H1 (cell line): Measurements from ENCODE around the gene ZNRF2. TPM values are rescaled to one million over a fixed set of nuclear protein-coding genes. Genes with fewer than 3 reads are reported as not detected.

Source experiments
- CTCF ChIA-PET: fragments of 300-600 bp; sonication (Branson Sonifier 250); formaldehyde crosslinking; loops from one replicate; lab custom pipeline; 2021; ENCODE audit not compliant: partially characterized antibody; lab: Charles Lee
- POLR2A ChIA-PET: fragments of 300-600 bp; sonication (Branson Sonifier 250); formaldehyde crosslinking; loops from one replicate; lab custom pipeline; 2021; ENCODE audit warnings: inconsistent platforms; ENCODE audit not compliant: partially characterized antibody; lab: Charles Lee
- DNase-seq, 2 experiments: peaks; one replicate each; pipeline versions ENCODE4 v3.0.0 to v3.0.0-alpha.2; 2010 to 2022; ENCODE audit warnings: low spot score in 2 of 2, low read depth in 1 of 2, mixed read lengths in 1 of 2
- FAIRE-seq: peaks from 2 replicates; lab custom pipeline; 2011; peaks lifted over from hg19 to GRCh38; lab: Jason Lieb, UNC
- H2AFZ ChIP-seq: 2 replicates; pipeline ENCODE4 v1.8.1; 2012; ENCODE audit warnings: low read length, inconsistent platforms
- H2AK5ac ChIP-seq: 2 replicates; pipeline ENCODE4 v1.6.1; 2013; ENCODE audit warnings: low read depth, low read length
- H2BK120ac ChIP-seq: replicated peaks from 2 replicates; pipeline ENCODE3; 2013; ENCODE audit warnings: low read depth, low read length, inconsistent platforms
- H2BK12ac ChIP-seq: 2 replicates; pipeline ENCODE4 v1.6.1; 2013; ENCODE audit warnings: low read depth, low read length
- H2BK15ac ChIP-seq: 2 replicates; pipeline ENCODE4 v1.6.1; 2013; ENCODE audit warnings: low read length
- H2BK20ac ChIP-seq: 2 replicates; pipeline ENCODE4 v1.6.1; 2013; ENCODE audit warnings: low read length
- H2BK5ac ChIP-seq: 2 replicates; pipeline ENCODE4 v1.6.1; 2013; ENCODE audit warnings: low read depth, low read length
- H3K14ac ChIP-seq: 2 replicates; pipeline ENCODE4 v1.6.1; 2013; ENCODE audit warnings: inconsistent platforms; ENCODE audit not compliant: insufficient read length
- H3K18ac ChIP-seq: 2 replicates; pipeline ENCODE4 v1.6.1; 2013; ENCODE audit warnings: low read length; ENCODE audit errors: extremely low read depth
- H3K23ac ChIP-seq: 2 replicates; pipeline ENCODE4 v1.6.1; 2013; ENCODE audit warnings: inconsistent platforms; ENCODE audit not compliant: insufficient read length
- H3K23me2 ChIP-seq: 2 replicates; pipeline ENCODE4 v1.6.1; 2013; ENCODE audit warnings: low read depth, low read length
- H3K27ac ChIP-seq: 2 replicates; pipeline ENCODE4 v1.6.1; 2011; ENCODE audit warnings: low read depth, low read length, inconsistent platforms
- H3K27me3 ChIP-seq, 4 experiments: replicated peaks in 1 of 4; 1 replicate in 1 of 4; 2 replicates in 3 of 4; pipeline versions ENCODE4 v1.6.1 to v1.8.1; 2011 to 2013; ENCODE audit warnings: low read length in 3 of 4, mild to moderate bottlenecking in 3 of 4, inconsistent platforms in 2 of 4, mixed read lengths in 2 of 4, moderate library complexity in 1 of 4; ENCODE audit not compliant: control insufficient read depth in 3 of 4, insufficient read depth in 3 of 4; ENCODE audit errors: extremely low read depth in 1 of 4
- H3K36me3 ChIP-seq, 4 experiments: 2 replicates each; pipeline versions ENCODE4 v1.6.1 to v1.8.1; 2011 to 2013; ENCODE audit warnings: mild to moderate bottlenecking in 4 of 4, low read length in 3 of 4, moderate library complexity in 2 of 4, control low read depth in 1 of 4, inconsistent platforms in 1 of 4; ENCODE audit not compliant: insufficient read depth in 4 of 4, control insufficient read depth in 2 of 4
- H3K4ac ChIP-seq: replicated peaks from 2 replicates; pipeline ENCODE3; 2013; ENCODE audit warnings: low read length, low read depth, mixed read lengths, inconsistent platforms; ENCODE audit not compliant: insufficient read length
- H3K4me1 ChIP-seq, 4 experiments: replicated peaks in 1 of 4; 1 replicate in 1 of 4; 2 replicates in 3 of 4; pipeline versions ENCODE4 v1.6.1 to v1.8.1; 2011 to 2013; ENCODE audit warnings: low read length in 3 of 4, inconsistent platforms in 2 of 4, mixed read lengths in 1 of 4; ENCODE audit not compliant: insufficient read depth in 4 of 4, control insufficient read depth in 3 of 4
- H3K4me2 ChIP-seq, 2 experiments: 2 replicates each; pipeline versions ENCODE4 v1.6.1 to v1.8.1; 2011 to 2013; ENCODE audit warnings: low read depth in 2 of 2, low read length in 2 of 2, control low read depth in 1 of 2, inconsistent platforms in 1 of 2, mild to moderate bottlenecking in 1 of 2; ENCODE audit not compliant: insufficient read depth in 1 of 2
- H3K4me3 ChIP-seq, 4 experiments: fragments of 200-600, 300-600 bp in 1 of 4; sonication (generic), shearing (Covaris generic), sonication (Bioruptor Twin) in 1 of 4; 2 replicates each; pipeline versions ENCODE4 v1.5.1 to v1.8.1; 2011 to 2016; ENCODE audit warnings: low read length in 4 of 4, low read depth in 3 of 4, control low read depth in 2 of 4, inconsistent platforms in 2 of 4, mild to moderate bottlenecking in 2 of 4, mixed read lengths in 1 of 4, moderate library complexity in 1 of 4; ENCODE audit not compliant: insufficient read depth in 2 of 4; ENCODE audit errors: extremely low read depth in 1 of 4
- H3K56ac ChIP-seq: replicated peaks from 2 replicates; pipeline ENCODE3; 2013; ENCODE audit warnings: low read depth, mild to moderate bottlenecking, mixed read lengths, low read length, inconsistent platforms; ENCODE audit not compliant: insufficient read length
- H3K79me1 ChIP-seq: 2 replicates; pipeline ENCODE4 v1.6.1; 2013; ENCODE audit warnings: low read depth, low read length, control low read depth
- H3K79me2 ChIP-seq, 2 experiments: 2 replicates each; pipeline versions ENCODE4 v1.6.1 to v1.8.1; 2012 to 2013; ENCODE audit warnings: low read length in 2 of 2, mild to moderate bottlenecking in 2 of 2, inconsistent platforms in 1 of 2; ENCODE audit not compliant: insufficient read depth in 2 of 2, control insufficient read depth in 1 of 2
- H3K9ac ChIP-seq, 4 experiments: replicated peaks in 1 of 4; 1 replicate in 1 of 4; 2 replicates in 3 of 4; pipeline versions ENCODE4 v1.6.1 to v1.8.1; 2011 to 2013; ENCODE audit warnings: low read depth in 3 of 4, low read length in 3 of 4, control low read depth in 2 of 4, mild to moderate bottlenecking in 2 of 4, moderate library complexity in 2 of 4, inconsistent platforms in 1 of 4; ENCODE audit errors: extremely low read depth in 1 of 4
- H3K9me3 ChIP-seq, 2 experiments: 2 replicates each; pipeline versions ENCODE4 v1.6.1 to v1.8.1; 2012 to 2013; ENCODE audit warnings: mild to moderate bottlenecking in 2 of 2, moderate library complexity in 2 of 2, control low read depth in 1 of 2, inconsistent platforms in 1 of 2, low read depth in 1 of 2, low read length in 1 of 2, mixed read lengths in 1 of 2; ENCODE audit not compliant: insufficient read depth in 2 of 2
- H4K20me1 ChIP-seq, 2 experiments: replicated peaks in 1 of 2; 2 replicates each; pipeline versions ENCODE3 to v1.8.1; 2011 to 2013; ENCODE audit warnings: inconsistent platforms in 2 of 2, low read length in 2 of 2, mild to moderate bottlenecking in 1 of 2; ENCODE audit not compliant: insufficient read depth in 2 of 2, control insufficient read depth in 1 of 2
- H4K5ac ChIP-seq: 2 replicates; pipeline ENCODE4 v1.6.1; 2013; ENCODE audit warnings: low read length, low read depth, mixed read lengths, inconsistent platforms; ENCODE audit not compliant: insufficient read length
- H4K8ac ChIP-seq: 2 replicates; pipeline ENCODE4 v1.8.0; 2013; ENCODE audit warnings: mild to moderate bottlenecking, moderate library complexity, low read length, inconsistent platforms; ENCODE audit not compliant: insufficient read depth; ENCODE audit errors: extremely low read depth
- H4K91ac ChIP-seq: replicated peaks from 2 replicates; pipeline ENCODE3; 2013; ENCODE audit warnings: low read length, mixed read lengths, inconsistent platforms; ENCODE audit not compliant: insufficient read length
- BRCA1 ChIP-seq: IDR thresholded peaks from 2 replicates; pipeline ENCODE4 v1.6.1; 2012; ENCODE audit warnings: low read depth, low read length, improper control_type of control experiment
- EP300 ChIP-seq, 2 experiments: IDR thresholded peaks; 1 replicate in 1 of 2; 2 replicates in 1 of 2; pipeline ENCODE4 v1.6.1; 2011 to 2012; ENCODE audit warnings: low read depth in 2 of 2, low read length in 2 of 2, mild to moderate bottlenecking in 2 of 2, borderline replicate concordance in 1 of 2, inconsistent platforms in 1 of 2, moderate library complexity in 1 of 2
- POLR2A ChIP-seq, 2 experiments: IDR thresholded peaks; 1 replicate in 1 of 2; 2 replicates in 1 of 2; pipeline ENCODE4 v1.6.1; 2011; ENCODE audit warnings: low read depth in 2 of 2, low read length in 2 of 2, mild to moderate bottlenecking in 2 of 2; ENCODE audit errors: control extremely low read depth in 1 of 2
- SIX5 ChIP-seq: IDR thresholded peaks from 2 replicates; pipeline ENCODE4 v1.6.1; 2011; ENCODE audit warnings: mild to moderate bottlenecking, low read depth, low read length
- YY1 ChIP-seq: IDR thresholded peaks from 2 replicates; pipeline ENCODE4 v1.6.1; 2011; ENCODE audit warnings: low read depth, mild to moderate bottlenecking, low read length
- WGBS, 2 experiments: shearing (Covaris generic) in 1 of 2; methylation state at CpG; one replicate each; pipeline versions ENCODE4 v1.1.6 to v1.1.7; 2013 to 2015; ENCODE audit warnings: low lambda C conversion rate in 2 of 2, mixed read lengths in 2 of 2, inconsistent platforms in 1 of 2, low coverage in 1 of 2, missing lambda C conversion rate in 1 of 2; ENCODE audit not compliant: insufficient replicate concordance in 2 of 2, insufficient coverage in 1 of 2, insufficient read length in 1 of 2; ENCODE audit errors: extremely low coverage in 1 of 2, missing lambda C conversion rate in 1 of 2; 5-methylcytosine and 5-hydroxymethylcytosine counted together
- polyA plus RNA-seq, 7 experiments: library from polyadenylated mRNA; depleted of rRNA in 3 of 7; stranded (reverse) in 5 of 7; unstranded in 2 of 7; fragments of >200 nt in 5 of 7; fragments of 200-250 nt in 2 of 7; gene quantifications; 1 replicate in 5 of 7; 2 replicates in 1 of 7; 4 replicates in 1 of 7; pipeline versions ENCODE4 v1.2.1 to v1.2.3, GENCODE V29; 2011 to 2013; ENCODE audit warnings: missing spikeins in 2 of 7, mixed read lengths in 2 of 7
- total RNA-seq: library from RNA; stranded (reverse); fragmentation: NEBNext Ultra II Directional; extraction: Animal tissue kit (Norgen Biotek cat#: 25700); gene quantifications from 2 replicates; pipeline ENCODE4 v1.2.1, GENCODE V29; 2021

ZNRF2 gene
- total and polyA plus RNA-seq, 2 of the 8 experiments (the other 6 are each of a cell fraction or from before 2014, with no cell fraction given) = 2.9 to 16.2 TPM

DNA sequence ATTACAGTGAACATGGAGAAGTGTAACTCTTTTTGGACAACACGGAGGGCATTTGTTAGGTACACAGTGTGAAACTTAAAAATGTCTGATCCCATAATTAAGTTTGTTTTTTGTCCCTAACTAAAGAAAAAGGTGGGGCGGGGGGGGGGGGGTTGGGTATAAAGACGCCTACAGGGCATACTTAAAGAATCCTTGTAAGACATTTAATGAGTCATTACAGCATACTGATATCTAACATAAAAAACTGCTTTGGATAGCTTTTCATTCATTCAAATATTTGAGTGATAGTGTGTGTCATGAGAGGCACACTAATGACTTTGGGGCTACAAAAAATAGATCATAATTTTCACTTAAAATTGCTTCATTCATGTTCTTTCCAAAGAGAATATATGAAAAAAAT lies 31.2 kb downstream of the ZNRF2 start:
- Histone ChIP-seq H2BK15ac (no peak overlapping the region), H3K27me3 (no peaks in the 10 kb centered on the region), H4K8ac (no peak overlapping the region), H3K4me1 (peaks cover 0 to 12% (median 6%) of the 10 kb centered on the region in 4 experiments; a peak in 4 of 7 replicates), H3K18ac (no peak overlapping the region), H3K4ac (no peak overlapping the region), H3K4me3 (no peak overlapping the region), H3K4me2 (no peak overlapping the region), H3K23ac (no peak overlapping the region), H3K9ac (no peak overlapping the region), H2BK12ac (no peak overlapping the region), H4K91ac (no peak overlapping the region), H3K27ac (no peak overlapping the region), H2BK120ac (no peak overlapping the region), H3K9me3 (no peaks in the 10 kb centered on the region), H3K36me3 (no peaks in the 10 kb centered on the region), H2BK5ac (no peak overlapping the region), H3K14ac (no peak overlapping the region), H3K79me1 (no peaks in the 10 kb centered on the region), H4K5ac (no peak overlapping the region), H3K23me2 (no peaks in the 10 kb centered on the region), H4K20me1 (no peaks in the 10 kb centered on the region), H2AK5ac (no peak overlapping the region), H2AFZ (no peak overlapping the region), H2BK20ac (no peak overlapping the region)
- DNase-seq (no peak), FAIRE-seq (no peak)
- ChIA-PET CTCF (no interaction called here), POLR2A (no interaction called here)
- 64% methylated on average over 3 of the region's 3 CpGs; no CpG with 5 or more reads in 1 of the 2 experiments for WGBS, 2 experiments
- no peak for TF ChIP-seq BRCA1
- TF ChIP-seq EP300 (IDR thresholded peaks at IDR 0.05; ENCODE audit: borderline replicate concordance in 1 of 2, low read depth in 2 of 2, low read length in 2 of 2) = no peak
- TF ChIP-seq SIX5 = no peak
- TF ChIP-seq YY1 = no peak
- no peak for TF ChIP-seq POLR2A (IDR thresholded peaks at IDR 0.05; ENCODE audit: control extremely low read depth in 1 of 2, low read depth in 2 of 2, low read length in 2 of 2)
- TF ChIP-seq, all 59 proteins: peak for 0
- no peak overlapping the region for H3K56ac ChIP-seq
- H3K79me2 ChIP-seq = peaks cover 0 to 94% of the 10 kb centered on the region in 2 experiments; a peak in 3 of 4 replicates
